ENCODE measurements around the gene IQGAP1. TPM values are rescaled to one million over a fixed set of nuclear protein-coding genes. Genes with fewer than 3 reads are reported as not detected.
A peak's percentile ranks its signal among the peaks of the same experiment; 100 is the strongest.
"Not testable (repeated sequence)": the region's sequence is repeated elsewhere in the genome, so short reads cannot be mapped to it uniquely, and the experiment has no call there.

IQGAP1 gene
- total RNA-seq, 3 donors from 2014 or later (not counting 1 experiment from before 2014, with no cell fraction given), result 431 to 493 (median 446) TPM

DNA sequence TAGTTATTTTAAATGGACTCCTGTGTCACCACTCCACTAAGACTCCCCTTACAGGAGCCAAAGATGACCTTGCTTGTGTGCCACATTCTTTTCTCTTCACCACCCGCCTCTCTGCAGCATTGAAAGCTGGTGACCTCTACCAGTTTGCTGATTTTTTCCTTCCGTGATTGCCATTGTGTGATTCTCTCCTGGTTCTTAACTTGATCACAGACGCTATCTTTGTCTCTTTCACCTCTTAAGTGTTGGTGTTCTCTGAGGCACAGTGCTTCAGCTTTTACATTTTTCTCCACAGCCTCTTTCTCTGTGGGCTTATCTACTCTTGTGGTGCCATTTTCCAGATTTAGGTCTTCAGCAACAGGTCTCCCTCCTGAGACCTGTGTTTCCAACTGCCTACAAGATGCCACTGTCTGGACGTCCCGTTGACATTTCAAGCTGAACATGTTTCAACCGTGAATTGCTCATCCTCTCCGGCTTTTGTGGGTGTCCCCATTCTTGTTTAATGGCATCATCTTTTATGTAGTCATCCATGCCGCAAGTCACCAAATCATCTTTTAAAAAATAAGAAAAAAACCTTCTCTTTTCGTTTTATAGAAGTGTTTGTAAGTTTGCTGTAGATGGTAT, 26.5 kb downstream of the IQGAP1 start:
- Histone ChIP-seq H3K9me3 (ENCODE audit: control insufficient read depth, insufficient read depth, low read length) (no peaks in the 10 kb centered on the region), H3K27ac (ENCODE audit: low read length) (peak overlapping the region; percentile 73), H3K4me3 (ENCODE audit: low read length) (no peak overlapping the region), H3K27me3 (ENCODE audit: control insufficient read depth, insufficient read depth, low read length) (no peaks in the 10 kb centered on the region), H3K36me3 (ENCODE audit: control insufficient read depth, insufficient read depth, low read length) (peaks cover under 1% of the 10 kb centered on the region), H3K4me1 (ENCODE audit: control insufficient read depth, insufficient read depth, low read length) (peaks cover 46% of the 10 kb centered on the region)
- peak overlapping the region; percentile 65 for H3K4me3 Mint-ChIP-seq
- intact Hi-C loops (cut with micrococcal nuclease), result no loop called here
- peaks cover 4% of the 10 kb centered on the region for H3K36me3 Mint-ChIP-seq
- WGBS (ENCODE audit: insufficient coverage), result 55% methylated on average over 8 of the region's 9 CpGs
- peaks cover 86 to 89% of the 10 kb centered on the region in 2 donors for H3K4me1 Mint-ChIP-seq
- TF ChIP-seq CTCF (IDR thresholded peaks at IDR 0.05), result no peak
- H3K9me3 Mint-ChIP-seq, result peaks cover 2% of the 10 kb centered on the region in 2 donors
- ATAC-seq, result peak in 2 of 3 donors; percentile 24 to 34
- no peaks in the 10 kb centered on the region for H3K27me3 Mint-ChIP-seq (ENCODE audit: low read depth in 2 of 2)
- DNase-seq, result no peak
- peak overlapping the region; percentile 89 to 93 for H3K27ac Mint-ChIP-seq

DNA sequence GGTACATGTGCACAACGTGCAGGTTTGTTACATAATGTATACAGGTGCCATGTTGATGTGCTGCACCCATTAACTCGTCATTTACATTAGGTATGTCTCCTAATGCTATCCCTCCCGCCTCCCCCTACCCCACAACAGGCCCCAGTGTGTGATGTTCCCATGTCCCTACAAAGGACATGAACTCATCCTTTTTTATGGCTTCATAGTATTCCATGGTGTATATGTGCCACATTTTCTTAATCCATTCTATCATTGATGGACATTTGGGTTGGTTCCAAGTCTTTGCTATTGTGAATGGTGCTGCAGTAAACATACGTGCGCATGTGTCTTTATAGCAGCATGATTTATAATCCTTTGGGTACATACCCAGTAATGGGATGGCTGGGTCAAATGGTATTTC, 28.0 kb downstream of the IQGAP1 start:
- Mint-ChIP-seq H3K27ac (peak overlapping the region; percentile 89 to 93), H3K4me1 (peaks cover 88 to 90% of the 10 kb centered on the region in 2 donors)
- H3K4me3 Mint-ChIP-seq; intact Hi-C loops (cut with micrococcal nuclease); H3K27ac ChIP-seq (ENCODE audit: low read length); H3K4me3 ChIP-seq (ENCODE audit: low read length); DNase-seq; ATAC-seq; H3K36me3 Mint-ChIP-seq; H3K36me3 ChIP-seq (ENCODE audit: control insufficient read depth, insufficient read depth, low read length); H3K27me3 Mint-ChIP-seq (ENCODE audit: low read depth in 2 of 2); H3K27me3 ChIP-seq (ENCODE audit: control insufficient read depth, insufficient read depth, low read length); H3K9me3 ChIP-seq (ENCODE audit: control insufficient read depth, insufficient read depth, low read length); H3K9me3 Mint-ChIP-seq: not testable (repeated sequence)
- WGBS (ENCODE audit: insufficient coverage), result 100% methylated on average over 2 of the region's 5 CpGs
- peaks cover 58% of the 10 kb centered on the region for H3K4me1 ChIP-seq (ENCODE audit: control insufficient read depth, insufficient read depth, low read length)

- no peaks in the 10 kb centered on the region for H3K9me3 ChIP-seq (ENCODE audit: control insufficient read depth, insufficient read depth, low read length)
- 59% methylated on average over 4 of the region's 4 CpGs for WGBS (ENCODE audit: insufficient coverage)
Measured at GRCh38 chr15:90418627-90419026, 30.6 kb downstream of the IQGAP1 start.

DNA sequence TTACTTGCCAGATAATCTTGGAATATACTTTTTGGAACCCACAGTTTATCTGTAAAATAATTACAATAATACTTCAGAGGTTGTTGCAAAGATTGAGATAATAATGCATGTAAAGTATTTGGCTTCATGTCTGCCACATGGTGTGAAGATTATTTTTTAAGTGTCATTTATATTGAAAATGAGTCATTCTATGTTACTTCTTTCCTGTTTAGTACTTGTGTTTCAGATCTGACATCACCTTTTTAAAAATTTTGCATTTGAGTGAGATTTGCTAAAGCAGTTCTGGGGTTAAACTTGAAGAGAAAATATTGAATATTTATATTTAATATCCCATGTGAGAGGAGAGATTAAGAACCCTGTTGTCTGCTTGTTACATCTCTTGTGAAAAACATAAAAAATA, 31.2 kb downstream of the IQGAP1 start:
- Histone ChIP-seq H3K4me1 (ENCODE audit: control insufficient read depth, insufficient read depth, low read length) (peaks cover 53% of the 10 kb centered on the region), H3K9me3 (ENCODE audit: control insufficient read depth, insufficient read depth, low read length) (no peaks in the 10 kb centered on the region), H3K36me3 (ENCODE audit: control insufficient read depth, insufficient read depth, low read length) (no peaks in the 10 kb centered on the region), H3K27ac (ENCODE audit: low read length) (peak overlapping the region; percentile 30), H3K4me3 (ENCODE audit: low read length) (no peak overlapping the region), H3K27me3 (ENCODE audit: control insufficient read depth, insufficient read depth, low read length) (no peaks in the 10 kb centered on the region)
- Mint-ChIP-seq H3K4me1 (peaks cover 81 to 84% of the 10 kb centered on the region in 2 donors), H3K36me3 (no peaks in the 10 kb centered on the region), H3K27me3 (ENCODE audit: low read depth in 2 of 2) (no peaks in the 10 kb centered on the region), H3K9me3 (no peaks in the 10 kb centered on the region), H3K27ac (peak overlapping the region; percentile 89 to 93), H3K4me3 (peak overlapping the region; percentile 81)
- no peak for DNase-seq
- peak; percentile 65 to 71 (median 67) for ATAC-seq
- intact Hi-C loops (cut with micrococcal nuclease), result loop anchor here (1.0 to 2.0 kb wide), 2 partner anchors 18 to 31 kb away; partner anchors contain the start of gene IQGAP1
- no peak for TF ChIP-seq CTCF (IDR thresholded peaks at IDR 0.05)

More at GRCh38 chr15:90418627-90419026, 30.6 kb downstream of the IQGAP1 start:
- DNase-seq (no peak), ATAC-seq (peak in 1 of 3 donors; percentile 3)
- Mint-ChIP-seq H3K27me3 (ENCODE audit: low read depth in 2 of 2) (no peaks in the 10 kb centered on the region), H3K36me3 (no peaks in the 10 kb centered on the region), H3K4me1 (peaks cover 81 to 84% of the 10 kb centered on the region in 2 donors), H3K9me3 (no peaks in the 10 kb centered on the region), H3K27ac (peak overlapping the region; percentile 89 to 93), H3K4me3 (peak overlapping the region; percentile 49)
- no peaks in the 10 kb centered on the region for H3K36me3 ChIP-seq (ENCODE audit: control insufficient read depth, insufficient read depth, low read length)
- peak overlapping the region; percentile 50 for H3K27ac ChIP-seq (ENCODE audit: low read length)
- peaks cover 58% of the 10 kb centered on the region for H3K4me1 ChIP-seq (ENCODE audit: control insufficient read depth, insufficient read depth, low read length)
- intact Hi-C loops (cut with micrococcal nuclease), result loop anchor here (1.0 to 2.0 kb wide), 2 partner anchors 18 to 30 kb away; partner anchors contain the start of gene IQGAP1
- H3K4me3 ChIP-seq (ENCODE audit: low read length), result no peak overlapping the region
- no peak for TF ChIP-seq CTCF (IDR thresholded peaks at IDR 0.05)
- no peaks in the 10 kb centered on the region for H3K27me3 ChIP-seq (ENCODE audit: control insufficient read depth, insufficient read depth, low read length)
